Esophagus squamous epithelium (tissue), 5 donors: ENCODE data around the gene UQCC2. TPM values are rescaled to one million over a fixed set of nuclear protein-coding genes. Genes with fewer than 3 reads are reported as not detected.

ENCODE experiments used
- DNase-seq: peaks from one replicate; lab custom pipeline; 2025; lab: John Stamatoyannopoulos, UW
- H3K27ac ChIP-seq, 4 donors: fragments of 200-600 bp; sonication (generic); one replicate each; pipeline ENCODE4 v1.5.1; 2016 to 2019; ENCODE audit warnings: mild to moderate bottlenecking in 1 of 4
- H3K27me3 ChIP-seq, 4 donors: fragments of 200-600 bp; sonication (generic); 1 replicate in 3 of 4; 2 replicates in 1 of 4; pipeline versions ENCODE4 v1.5.1 to v1.6.0; 2017 to 2021; ENCODE audit warnings: antibody characterized with exemption in 1 of 4
- H3K36me3 ChIP-seq, 3 donors: fragments of 200-600 bp; sonication (generic); one replicate each; pipeline ENCODE4 v1.5.1; 2016 to 2019
- H3K4me1 ChIP-seq, 3 donors: fragments of 200-600 bp; sonication (generic); one replicate each; pipeline ENCODE4 v1.5.1; 2017 to 2019
- H3K4me3 ChIP-seq, 4 donors: fragments of 200-600 bp; sonication (generic); 1 replicate in 3 of 4; 2 replicates in 1 of 4; pipeline ENCODE4 v1.5.1; 2016 to 2019; ENCODE audit warnings: mild to moderate bottlenecking in 2 of 4, moderate library complexity in 1 of 4
- H3K9me3 ChIP-seq, 3 donors: fragments of 200-600 bp; sonication (generic); one replicate each; pipeline ENCODE4 v1.5.1; 2016 to 2019
- POLR2A ChIP-seq, 4 donors: fragments of 450-650 bp; IDR thresholded peaks; one replicate each; pipeline ENCODE4 v1.6.1; 2017; ENCODE audit warnings: antibody characterized with exemption in 4 of 4, mild to moderate bottlenecking in 4 of 4, moderate library complexity in 3 of 4
- WGBS, 2 donors: methylation state at CpG; one replicate each; pipeline ENCODE4 v1.1.5; 2018; 5-methylcytosine and 5-hydroxymethylcytosine counted together
- intact Hi-C: fragments of 100-400 bp; cut with DNase I; formaldehyde crosslinking; loops from one replicate; pipeline ENCODE4 v1.15.0; 2022
- total RNA-seq, 4 donors: library from RNA; depleted of rRNA; stranded (reverse); fragments of >200 nt; gene quantifications; one replicate each; pipeline ENCODE4 v1.1.0, GENCODE V29; 2016
- TF ChIP-seq, protein P1 (sequence below), 6 experiments: fragments of 450-650 bp in 4 of 6; fragments of 200-600 bp in 2 of 6; sonication (generic) in 2 of 6; IDR thresholded peaks; one replicate each; pipeline ENCODE4 v1.5.1; 2016 to 2019; ENCODE audit warnings: antibody characterized with exemption in 6 of 6, mild to moderate bottlenecking in 4 of 6, moderate library complexity in 4 of 6
- donor health status: DM: yes; HTN: yes; CAD: no.

The UQCC2 gene
- total RNA-seq, 4 donors from 2014 or later: 7.8 to 36.8 (median 13.7) TPM

DNA sequence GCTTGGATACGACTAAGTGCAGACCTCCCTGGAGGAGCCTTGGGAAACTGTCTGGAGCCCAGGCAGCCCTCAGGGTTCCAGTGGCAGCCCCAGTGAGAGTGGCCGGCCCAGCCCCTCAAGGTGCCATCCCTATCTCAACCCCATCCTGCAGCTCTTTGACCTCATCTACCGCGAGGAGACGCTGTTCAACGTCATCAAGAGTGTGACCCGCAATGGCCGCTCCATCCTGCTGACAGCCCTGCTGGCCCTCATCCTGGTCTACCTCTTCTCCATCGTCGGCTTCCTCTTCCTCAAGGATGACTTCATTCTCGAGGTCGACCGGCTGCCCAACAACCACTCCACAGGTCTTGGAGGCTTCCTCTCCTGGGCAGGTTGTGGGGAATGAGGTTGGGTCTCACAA is 20.7 kb downstream of the UQCC2 start:
- WGBS, 2 donors: 79 to 86% methylated on average over 3 to 13 of the region's 13 CpGs
- H3K27ac ChIP-seq: no peak overlapping the region
- DNase-seq: no peak
- TF ChIP-seq, protein P1, sequence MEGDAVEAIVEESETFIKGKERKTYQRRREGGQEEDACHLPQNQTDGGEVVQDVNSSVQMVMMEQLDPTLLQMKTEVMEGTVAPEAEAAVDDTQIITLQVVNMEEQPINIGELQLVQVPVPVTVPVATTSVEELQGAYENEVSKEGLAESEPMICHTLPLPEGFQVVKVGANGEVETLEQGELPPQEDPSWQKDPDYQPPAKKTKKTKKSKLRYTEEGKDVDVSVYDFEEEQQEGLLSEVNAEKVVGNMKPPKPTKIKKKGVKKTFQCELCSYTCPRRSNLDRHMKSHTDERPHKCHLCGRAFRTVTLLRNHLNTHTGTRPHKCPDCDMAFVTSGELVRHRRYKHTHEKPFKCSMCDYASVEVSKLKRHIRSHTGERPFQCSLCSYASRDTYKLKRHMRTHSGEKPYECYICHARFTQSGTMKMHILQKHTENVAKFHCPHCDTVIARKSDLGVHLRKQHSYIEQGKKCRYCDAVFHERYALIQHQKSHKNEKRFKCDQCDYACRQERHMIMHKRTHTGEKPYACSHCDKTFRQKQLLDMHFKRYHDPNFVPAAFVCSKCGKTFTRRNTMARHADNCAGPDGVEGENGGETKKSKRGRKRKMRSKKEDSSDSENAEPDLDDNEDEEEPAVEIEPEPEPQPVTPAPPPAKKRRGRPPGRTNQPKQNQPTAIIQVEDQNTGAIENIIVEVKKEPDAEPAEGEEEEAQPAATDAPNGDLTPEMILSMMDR (IDR thresholded peaks at IDR 0.05): no peak
- no peak for TF ChIP-seq POLR2A (IDR thresholded peaks at IDR 0.05)
- H3K36me3 ChIP-seq: peaks cover 26 to 94% (median 31%) of the 10 kb centered on the region in 3 donors
- H3K27me3 ChIP-seq: no peaks in the 10 kb centered on the region
- no peaks in the 10 kb centered on the region for H3K9me3 ChIP-seq
- H3K4me3 ChIP-seq: no peak overlapping the region
- intact Hi-C loops: no loop called here
- peaks cover 22 to 41% (median 38%) of the 10 kb centered on the region in 3 donors for H3K4me1 ChIP-seq

DNA sequence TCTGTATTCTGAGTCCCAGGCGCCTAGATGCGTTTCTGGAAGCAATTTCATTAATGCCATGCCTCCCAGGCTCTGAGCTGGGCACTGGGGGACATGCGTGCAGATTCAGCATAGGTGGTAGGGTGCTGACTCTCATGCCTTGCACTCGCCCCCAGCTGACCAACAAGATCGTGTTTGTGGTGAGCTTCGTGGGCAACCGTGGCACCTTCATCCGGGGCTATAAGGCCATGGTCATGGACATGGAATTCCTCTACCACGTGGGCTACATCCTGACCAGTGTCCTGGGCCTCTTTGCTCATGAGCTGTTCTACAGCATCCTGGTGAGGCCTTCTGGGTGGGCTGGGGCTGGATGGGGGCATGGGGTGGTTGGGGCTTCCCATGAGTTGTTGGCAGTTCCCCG is 21.6 kb downstream of the UQCC2 start:
- TF ChIP-seq POLR2A (IDR thresholded peaks at IDR 0.05): no peak
- TF ChIP-seq, protein P1 (IDR thresholded peaks at IDR 0.05): no peak
- Histone ChIP-seq H3K27me3 (no peaks in the 10 kb centered on the region), H3K9me3 (no peaks in the 10 kb centered on the region), H3K27ac (no peak overlapping the region), H3K36me3 (peaks cover 34 to 94% (median 40%) of the 10 kb centered on the region in 3 donors), H3K4me3 (no peak overlapping the region), H3K4me1 (peaks cover 13 to 32% (median 29%) of the 10 kb centered on the region in 3 donors)
- WGBS, 2 donors: 85% methylated on average over 9 of the region's 10 CpGs; no CpG with 5 or more reads in 1 of the 2 donors
- intact Hi-C loops: no loop called here
- no peak for DNase-seq

DNA sequence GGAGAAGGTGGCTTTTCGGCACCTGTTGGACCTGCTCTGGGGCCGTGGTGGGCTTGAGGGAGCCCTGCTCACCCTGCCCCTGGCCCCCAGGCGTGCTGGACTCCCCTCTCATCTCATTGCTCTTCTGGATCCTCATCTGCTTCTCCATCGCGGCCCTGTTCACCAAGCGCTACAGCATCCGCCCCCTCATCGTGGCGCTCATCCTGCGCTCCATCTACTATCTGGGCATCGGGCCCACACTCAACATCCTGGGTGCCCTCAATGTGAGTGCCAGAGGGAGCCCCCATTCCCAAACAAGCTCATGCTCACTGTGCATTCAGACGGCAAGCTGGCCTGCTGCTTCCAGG is 22.4 kb downstream of the UQCC2 start:
- Histone ChIP-seq H3K4me3 (no peak overlapping the region), H3K9me3 (no peaks in the 10 kb centered on the region), H3K27me3 (no peaks in the 10 kb centered on the region), H3K36me3 (peaks cover 39 to 100% (median 48%) of the 10 kb centered on the region in 3 donors), H3K27ac (no peak overlapping the region), H3K4me1 (peaks cover 5 to 25% (median 22%) of the 10 kb centered on the region in 3 donors)
- TF ChIP-seq, protein P1 (IDR thresholded peaks at IDR 0.05): no peak
- TF ChIP-seq POLR2A (IDR thresholded peaks at IDR 0.05): no peak
- intact Hi-C loops: no loop called here
- 72 to 78% methylated on average over 11 to 12 of the region's 12 CpGs for WGBS, 2 donors
- DNase-seq: no peak

DNA sequence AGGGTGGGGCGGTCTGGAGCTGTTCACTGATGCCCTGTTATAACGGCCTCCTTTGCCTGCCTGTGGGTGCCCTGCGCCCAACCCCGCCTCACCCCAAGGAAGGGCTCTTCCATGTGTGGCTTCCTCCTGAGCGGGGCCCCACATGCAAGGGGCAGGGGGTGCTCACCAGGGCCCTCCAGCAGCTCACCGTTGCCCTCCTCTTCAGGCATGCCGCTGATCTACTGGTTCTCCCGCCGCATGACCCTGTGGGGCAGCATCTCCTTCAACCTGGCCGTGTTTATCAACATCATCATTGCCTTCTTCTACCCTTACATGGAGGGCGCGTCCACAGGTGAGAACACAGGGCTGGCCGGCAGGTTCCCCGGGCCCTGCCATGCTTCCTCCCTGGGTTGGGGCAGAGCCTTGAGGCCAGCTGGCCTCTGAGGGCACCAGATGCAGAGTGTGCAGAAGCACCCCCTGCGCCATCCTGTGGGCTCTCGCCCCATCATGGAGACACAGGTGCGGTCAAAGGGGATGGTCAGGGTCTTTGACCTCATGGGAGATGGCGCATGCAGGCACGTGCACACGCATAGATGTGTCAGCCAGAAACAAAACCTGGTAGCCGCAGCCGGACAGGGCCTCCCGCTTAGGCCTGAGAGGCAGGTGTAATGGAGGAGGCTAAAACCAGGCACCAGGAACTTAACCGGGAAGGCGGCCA is 22.9 kb downstream of the UQCC2 start:
- H3K36me3 ChIP-seq: peaks cover 39 to 100% (median 49%) of the 10 kb centered on the region in 3 donors
- intact Hi-C loops: no loop called here
- no peak overlapping the region for H3K4me3 ChIP-seq
- H3K27ac ChIP-seq: no peak overlapping the region
- H3K4me1 ChIP-seq: peaks cover 2 to 19% (median 18%) of the 10 kb centered on the region in 3 donors
- TF ChIP-seq, protein P1 (IDR thresholded peaks at IDR 0.05): no peak
- TF ChIP-seq POLR2A (IDR thresholded peaks at IDR 0.05): no peak
- 79 to 90% methylated on average over 8 to 15 of the region's 25 CpGs for WGBS, 2 donors
- no peaks in the 10 kb centered on the region for H3K27me3 ChIP-seq
- H3K9me3 ChIP-seq: no peaks in the 10 kb centered on the region
- no peak for DNase-seq

GRCh38 chr6:33688006-33688405 is 23.5 kb downstream of the UQCC2 start:
- H3K27ac ChIP-seq: no peak overlapping the region
- no peak for DNase-seq
- H3K4me1 ChIP-seq: peaks cover 0 to 13% (median 12%) of the 10 kb centered on the region in 3 donors
- WGBS, 2 donors: 96% methylated on average over 5 of the region's 20 CpGs; no CpG with 5 or more reads in 1 of the 2 donors
- peaks cover 39 to 100% (median 43%) of the 10 kb centered on the region in 3 donors for H3K36me3 ChIP-seq
- intact Hi-C loops: no loop called here
- H3K9me3 ChIP-seq: no peaks in the 10 kb centered on the region
- no peak overlapping the region for H3K4me3 ChIP-seq
- TF ChIP-seq, protein P1 (IDR thresholded peaks at IDR 0.05): no peak
- TF ChIP-seq POLR2A (IDR thresholded peaks at IDR 0.05): no peak
- no peaks in the 10 kb centered on the region for H3K27me3 ChIP-seq
